K562 (cell line): ENCODE results near the gene CDC25B. TPM values are rescaled to one million over a fixed set of nuclear protein-coding genes. Genes with fewer than 3 reads are reported as not detected.
A peak's percentile ranks its signal among the peaks of the same experiment; 100 is the strongest.

Experiments
- ARID4B ChIP-seq: sonication (generic); formaldehyde crosslinking; IDR thresholded peaks from 2 replicates; pipeline ENCODE4 v1.8.0; 2022; ENCODE audit warnings: mild to moderate bottlenecking, missing genetic modification reagents
- GABPB1 ChIP-seq: sonication (generic); formaldehyde crosslinking; IDR thresholded peaks from 2 replicates; pipeline ENCODE4 v1.8.0; 2022; ENCODE audit warnings: mild to moderate bottlenecking, missing genetic modification reagents
- MAX ChIP-seq: sonication (generic); formaldehyde crosslinking; IDR thresholded peaks from 2 replicates; pipeline ENCODE4 v1.9.0; 2022; ENCODE audit warnings: mild to moderate bottlenecking, missing genetic modification reagents
- ZNF408 ChIP-seq: fragments of 250-450 bp; sonication (Bioruptor Pico); IDR thresholded peaks from 2 replicates; pipeline ENCODE4 v1.4.0; 2020; ENCODE audit warnings: low read depth, mild to moderate bottlenecking, moderate library complexity
- ZNF592 ChIP-seq: fragments of 450-650 bp; IDR thresholded peaks from 2 replicates; pipeline ENCODE4 v1.6.1; 2017; ENCODE audit warnings: antibody characterized with exemption, mild to moderate bottlenecking
- polyA plus RNA-seq, 8 experiments: library from polyadenylated mRNA; depleted of rRNA in 4 of 8; stranded (reverse) in 5 of 8; unstranded in 3 of 8; fragments of >200 nt; fragmentation: Nextera tagmentation in 2 of 8; fragmentation: Illumina TruSeq in 1 of 8; extraction: Ambion mirVana in 2 of 8; extraction: Trizol in 1 of 8; gene quantifications; 2 replicates each; pipeline versions ENCODE4 v1.2.1 to v1.2.3, GENCODE V29; 2011 to 2014; ENCODE audit warnings: inconsistent platforms in 1 of 8, missing spikeins in 1 of 8
- total RNA-seq, 7 experiments: library from RNA; depleted of rRNA in 6 of 7; stranded (reverse); fragments of >200 nt in 6 of 7; fragmentation: Illumina TruSeq in 2 of 7; extraction: Trizol in 2 of 7; gene quantifications; 2 replicates each; pipeline versions ENCODE4 v1.2.1 to v1.2.3, GENCODE V29; 2011 to 2021; ENCODE audit warnings: low replicate concordance in 1 of 7

Gene CDC25B
- total and polyA plus RNA-seq, 9 of the 15 experiments (the other 6 are each of a cell fraction or from before 2014, with no cell fraction given) = 2.3 to 35.7 (median 9.5) TPM

GRCh38 chr20:3785240-3786125 is 10.6 kb upstream of the CDC25B start (continued):
- TF ChIP-seq ARID4B (CRISPR knock-in tag) = 0 out of 2 replicates have a peak, but pooled peaks have one; percentile 67
- no peak for TF ChIP-seq ZNF408
- 0 out of 2 replicates have a peak, but pooled peaks have one; percentile 4 for TF ChIP-seq GABPB1 (CRISPR knock-in tag)
- TF ChIP-seq ZNF592 = peak; percentile 52; the same call in 1 of the 2 replicates
- TF ChIP-seq MAX (CRISPR knock-in tag) = peak; percentile 24
